SK-N-SH (cell line): Measurements from ENCODE around the gene ABCB9. TPM values are rescaled to one million over a fixed set of nuclear protein-coding genes. Genes with fewer than 3 reads are reported as not detected.

Experiments
- CTCF ChIA-PET: fragments of 300-600, 350-600 bp; formaldehyde crosslinking; extraction: SDS; loops from one replicate; lab custom pipeline; 2021; lab: Yijun Ruan, JAX
- POLR2A ChIA-PET: fragments of 350-600 bp; sonication (Branson Sonifier 250); formaldehyde crosslinking; extraction: SDS; loops from one replicate; lab custom pipeline; 2020; ENCODE audit warnings: antibody characterized with exemption, inconsistent platforms; lab: Yijun Ruan, JAX
- DNase-seq: peaks from one replicate; pipeline ENCODE4 v3.0.0; 2012
- H2AFZ ChIP-seq: fragments of 200-600 bp; sonication (generic); 2 replicates; pipeline ENCODE4 v1.8.1; 2016; ENCODE audit warnings: antibody characterized with exemption, mild to moderate bottlenecking, low read depth
- H3F3A ChIP-seq: fragments of 200-600 bp; sonication (generic); replicated peaks from 2 replicates; pipeline ENCODE3; 2016; ENCODE audit warnings: antibody characterized with exemption, mild to moderate bottlenecking; ENCODE audit not compliant: insufficient read depth
- H3K27ac ChIP-seq, 2 experiments: fragments of 200-500 bp in 1 of 2; fragments of 200-600 bp in 1 of 2; sonication (Bioruptor generic) in 1 of 2; sonication (generic), shearing (Covaris generic) in 1 of 2; 2 replicates each; pipeline versions ENCODE4 v1.5.1 to v1.6.1; 2014 to 2016; ENCODE audit warnings: low read depth in 2 of 2, inconsistent platforms in 1 of 2, low read length in 1 of 2, mild to moderate bottlenecking in 1 of 2, mixed read lengths in 1 of 2
- H3K27me3 ChIP-seq: fragments of 200-600 bp; sonication (generic), shearing (Covaris generic); 2 replicates; pipeline ENCODE4 v1.6.1; 2016; ENCODE audit warnings: mixed run types; ENCODE audit not compliant: insufficient read depth
- H3K36me3 ChIP-seq, 2 experiments: fragments of 200-500 bp in 1 of 2; fragments of 200-600 bp in 1 of 2; sonication (Bioruptor generic) in 1 of 2; sonication (generic) in 1 of 2; replicated peaks in 1 of 2; 2 replicates each; pipeline versions ENCODE3 to v1.5.1; 2014 to 2016; ENCODE audit warnings: low read length in 1 of 2, mild to moderate bottlenecking in 1 of 2; ENCODE audit not compliant: insufficient read depth in 2 of 2, control insufficient read depth in 1 of 2
- H3K4me1 ChIP-seq, 2 experiments: fragments of 200-500 bp in 1 of 2; fragments of 200-600 bp in 1 of 2; sonication (Bioruptor generic) in 1 of 2; sonication (generic), shearing (Covaris generic) in 1 of 2; 2 replicates each; pipeline versions ENCODE4 v1.5.1 to v1.6.1; 2014 to 2016; ENCODE audit warnings: low read depth in 1 of 2, low read length in 1 of 2, mixed run types in 1 of 2; ENCODE audit not compliant: insufficient read depth in 2 of 2, control insufficient read depth in 1 of 2
- H3K4me2 ChIP-seq: fragments of 200-600 bp; sonication (generic), shearing (Covaris generic); 2 replicates; pipeline ENCODE4 v1.6.1; 2017; ENCODE audit warnings: mixed run types
- H3K4me3 ChIP-seq, 2 experiments: fragments of 200-500 bp in 1 of 2; fragments of 200-600 bp in 1 of 2; sonication (Bioruptor generic) in 1 of 2; sonication (generic), shearing (Covaris generic) in 1 of 2; 2 replicates each; pipeline versions ENCODE4 v1.5.1 to v1.8.1; 2014 to 2016; ENCODE audit warnings: low read depth in 2 of 2, inconsistent platforms in 1 of 2, low read length in 1 of 2, mild to moderate bottlenecking in 1 of 2, mixed read lengths in 1 of 2, moderate library complexity in 1 of 2
- H3K79me2 ChIP-seq: fragments of 200-600 bp; sonication (generic); 2 replicates; pipeline ENCODE4 v1.8.1; 2017; ENCODE audit warnings: mild to moderate bottlenecking; ENCODE audit not compliant: insufficient read depth
- H3K9ac ChIP-seq: fragments of 200-600 bp; sonication (generic); 2 replicates; pipeline ENCODE4 v1.6.1; 2017; ENCODE audit warnings: mixed run types
- H3K9me2 ChIP-seq: fragments of 200-600 bp; sonication (generic); 2 replicates; pipeline ENCODE4 v1.6.1; 2017; ENCODE audit warnings: mixed run types
- H3K9me3 ChIP-seq: fragments of 200-600 bp; sonication (generic); 2 replicates; pipeline ENCODE4 v1.6.1; 2017; ENCODE audit warnings: mixed run types, mild to moderate bottlenecking, moderate library complexity
- H4K20me1 ChIP-seq: fragments of 200-600 bp; sonication (generic); 2 replicates; pipeline ENCODE4 v1.6.1; 2017; ENCODE audit warnings: mild to moderate bottlenecking, mixed run types; ENCODE audit not compliant: insufficient read depth
- CHD2 ChIP-seq: fragments of 150-350 bp; IDR thresholded peaks from 2 replicates; pipeline ENCODE4 v1.6.1; 2018; ENCODE audit warnings: low read length; ENCODE audit not compliant: partially characterized antibody
- ELF1 ChIP-seq: IDR thresholded peaks from 2 replicates; pipeline ENCODE4 v1.4.0; 2012
- FOXJ3 ChIP-seq: sonication (generic); formaldehyde crosslinking; IDR thresholded peaks from 2 replicates; pipeline ENCODE4 v1.5.1; 2020; ENCODE audit warnings: mild to moderate bottlenecking, missing genetic modification reagents
- FOXM1 ChIP-seq: IDR thresholded peaks from 2 replicates; pipeline ENCODE4 v1.4.0; 2012; ENCODE audit warnings: low read depth, mild to moderate bottlenecking
- GABPA ChIP-seq: IDR thresholded peaks from 2 replicates; pipeline ENCODE4 v1.4.0; 2012; ENCODE audit warnings: low read depth, mild to moderate bottlenecking
- MEF2A ChIP-seq: IDR thresholded peaks from 2 replicates; pipeline ENCODE4 v1.4.0; 2012; ENCODE audit warnings: low read depth, borderline replicate concordance
- POLR2AphosphoS5 ChIP-seq: IDR thresholded peaks from 2 replicates; pipeline ENCODE4 v1.6.1; 2012; ENCODE audit warnings: low read depth, low read length
- SIN3A ChIP-seq: IDR thresholded peaks from 2 replicates; pipeline ENCODE4 v1.6.1; 2012; ENCODE audit warnings: low read depth, mild to moderate bottlenecking, low read length, moderate library complexity, borderline replicate concordance
- SMC3 ChIP-seq: IDR thresholded peaks from 2 replicates; pipeline ENCODE4 v1.6.1; 2012; ENCODE audit warnings: low read depth, low read length, improper control_type of control experiment
- TEAD4 ChIP-seq: IDR thresholded peaks from 2 replicates; pipeline ENCODE4 v1.4.0; 2012; ENCODE audit warnings: mild to moderate bottlenecking, borderline replicate concordance; ENCODE audit not compliant: insufficient read depth
- WGBS: methylation state at CpG from one replicate; pipeline ENCODE4 v1.1.6; 2017; ENCODE audit warnings: low lambda C conversion rate; 5-methylcytosine and 5-hydroxymethylcytosine counted together
- polyA plus RNA-seq, 3 experiments: library from polyadenylated mRNA; depleted of rRNA; stranded (reverse); fragments of >200 nt; gene quantifications; 2 replicates each; pipeline ENCODE4 v1.2.3, GENCODE V29; 2012
- TF ChIP-seq, protein P1 (sequence below): fragments of 150-350 bp; IDR thresholded peaks from 2 replicates; pipeline ENCODE4 v1.6.1; 2017; ENCODE audit warnings: antibody characterized with exemption, low read length, low read depth, borderline replicate concordance
- TF ChIP-seq, protein P2 (sequence below): IDR thresholded peaks from 2 replicates; pipeline ENCODE4 v1.6.1; 2012; ENCODE audit warnings: mild to moderate bottlenecking, low read depth, low read length, moderate library complexity
- TF ChIP-seq, protein P3 (sequence below): IDR thresholded peaks from 2 replicates; pipeline ENCODE4 v1.4.0; 2012; ENCODE audit warnings: low read depth, borderline replicate concordance

ABCB9 gene
- polyA plus RNA-seq, 1 of the 3 experiments (the other 2 are of a cell fraction), result 6.2 TPM

DNA sequence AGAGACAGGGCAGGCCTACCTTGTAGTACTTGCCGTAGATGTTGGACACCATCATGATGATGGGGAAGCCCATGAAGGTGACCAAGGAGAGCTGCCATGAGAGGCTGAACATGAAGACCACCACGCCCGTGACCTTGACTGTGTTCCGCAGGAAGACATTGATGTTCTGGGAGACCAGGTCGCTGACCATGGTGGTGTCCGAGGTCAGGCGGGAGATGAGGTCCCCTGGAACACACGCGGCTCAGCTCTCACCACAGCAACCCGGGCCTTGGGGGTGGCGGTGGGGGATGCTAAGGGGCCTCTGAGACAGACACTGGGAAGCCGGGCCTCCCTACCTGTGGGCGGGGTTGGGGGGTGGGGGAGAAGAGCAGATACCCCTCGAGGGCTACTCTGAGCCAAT, 17.7 kb downstream of the ABCB9 start:
- Histone ChIP-seq H3K27me3 (no peaks in the 10 kb centered on the region), H3F3A (peaks cover 22% of the 10 kb centered on the region), H3K4me3 (no peak overlapping the region), H3K79me2 (no peaks in the 10 kb centered on the region), H2AFZ (no peak overlapping the region), H3K27ac (no peak overlapping the region), H3K4me1 (peaks cover 0 to 27% of the 10 kb centered on the region in 2 experiments; a peak in 2 of 4 replicates), H3K9me2 (no peaks in the 10 kb centered on the region)
- POLR2A ChIA-PET, result no interaction called here
- WGBS, result 93% methylated on average over 8 of the region's 14 CpGs
- TF ChIP-seq, protein P1, sequence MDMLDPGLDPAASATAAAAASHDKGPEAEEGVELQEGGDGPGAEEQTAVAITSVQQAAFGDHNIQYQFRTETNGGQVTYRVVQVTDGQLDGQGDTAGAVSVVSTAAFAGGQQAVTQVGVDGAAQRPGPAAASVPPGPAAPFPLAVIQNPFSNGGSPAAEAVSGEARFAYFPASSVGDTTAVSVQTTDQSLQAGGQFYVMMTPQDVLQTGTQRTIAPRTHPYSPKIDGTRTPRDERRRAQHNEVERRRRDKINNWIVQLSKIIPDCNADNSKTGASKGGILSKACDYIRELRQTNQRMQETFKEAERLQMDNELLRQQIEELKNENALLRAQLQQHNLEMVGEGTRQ, result no peak
- TF ChIP-seq FOXM1, result no peak
- TF ChIP-seq, protein P2, sequence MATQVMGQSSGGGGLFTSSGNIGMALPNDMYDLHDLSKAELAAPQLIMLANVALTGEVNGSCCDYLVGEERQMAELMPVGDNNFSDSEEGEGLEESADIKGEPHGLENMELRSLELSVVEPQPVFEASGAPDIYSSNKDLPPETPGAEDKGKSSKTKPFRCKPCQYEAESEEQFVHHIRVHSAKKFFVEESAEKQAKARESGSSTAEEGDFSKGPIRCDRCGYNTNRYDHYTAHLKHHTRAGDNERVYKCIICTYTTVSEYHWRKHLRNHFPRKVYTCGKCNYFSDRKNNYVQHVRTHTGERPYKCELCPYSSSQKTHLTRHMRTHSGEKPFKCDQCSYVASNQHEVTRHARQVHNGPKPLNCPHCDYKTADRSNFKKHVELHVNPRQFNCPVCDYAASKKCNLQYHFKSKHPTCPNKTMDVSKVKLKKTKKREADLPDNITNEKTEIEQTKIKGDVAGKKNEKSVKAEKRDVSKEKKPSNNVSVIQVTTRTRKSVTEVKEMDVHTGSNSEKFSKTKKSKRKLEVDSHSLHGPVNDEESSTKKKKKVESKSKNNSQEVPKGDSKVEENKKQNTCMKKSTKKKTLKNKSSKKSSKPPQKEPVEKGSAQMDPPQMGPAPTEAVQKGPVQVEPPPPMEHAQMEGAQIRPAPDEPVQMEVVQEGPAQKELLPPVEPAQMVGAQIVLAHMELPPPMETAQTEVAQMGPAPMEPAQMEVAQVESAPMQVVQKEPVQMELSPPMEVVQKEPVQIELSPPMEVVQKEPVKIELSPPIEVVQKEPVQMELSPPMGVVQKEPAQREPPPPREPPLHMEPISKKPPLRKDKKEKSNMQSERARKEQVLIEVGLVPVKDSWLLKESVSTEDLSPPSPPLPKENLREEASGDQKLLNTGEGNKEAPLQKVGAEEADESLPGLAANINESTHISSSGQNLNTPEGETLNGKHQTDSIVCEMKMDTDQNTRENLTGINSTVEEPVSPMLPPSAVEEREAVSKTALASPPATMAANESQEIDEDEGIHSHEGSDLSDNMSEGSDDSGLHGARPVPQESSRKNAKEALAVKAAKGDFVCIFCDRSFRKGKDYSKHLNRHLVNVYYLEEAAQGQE, result 0 out of 2 replicates have a peak, but pooled peaks have one; percentile 32
- TF ChIP-seq SIN3A, result no peak
- no peak for TF ChIP-seq FOXJ3 (CRISPR knock-in tag)
- TF ChIP-seq, protein P3, sequence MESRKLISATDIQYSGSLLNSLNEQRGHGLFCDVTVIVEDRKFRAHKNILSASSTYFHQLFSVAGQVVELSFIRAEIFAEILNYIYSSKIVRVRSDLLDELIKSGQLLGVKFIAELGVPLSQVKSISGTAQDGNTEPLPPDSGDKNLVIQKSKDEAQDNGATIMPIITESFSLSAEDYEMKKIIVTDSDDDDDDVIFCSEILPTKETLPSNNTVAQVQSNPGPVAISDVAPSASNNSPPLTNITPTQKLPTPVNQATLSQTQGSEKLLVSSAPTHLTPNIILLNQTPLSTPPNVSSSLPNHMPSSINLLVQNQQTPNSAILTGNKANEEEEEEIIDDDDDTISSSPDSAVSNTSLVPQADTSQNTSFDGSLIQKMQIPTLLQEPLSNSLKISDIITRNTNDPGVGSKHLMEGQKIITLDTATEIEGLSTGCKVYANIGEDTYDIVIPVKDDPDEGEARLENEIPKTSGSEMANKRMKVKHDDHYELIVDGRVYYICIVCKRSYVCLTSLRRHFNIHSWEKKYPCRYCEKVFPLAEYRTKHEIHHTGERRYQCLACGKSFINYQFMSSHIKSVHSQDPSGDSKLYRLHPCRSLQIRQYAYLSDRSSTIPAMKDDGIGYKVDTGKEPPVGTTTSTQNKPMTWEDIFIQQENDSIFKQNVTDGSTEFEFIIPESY, result no peak
- TF ChIP-seq TEAD4, result no peak
- no peak for TF ChIP-seq CHD2
- TF ChIP-seq, all 33 proteins: peak for 1
- CTCF ChIA-PET, result interaction anchor here (0.8 to 13.7 kb wide), 6 partner anchors 24 to 312 kb away, joined by 3 to 148 read pairs (median 3); no protein-coding TSS in a partner anchor
- DNase-seq, result no peak
- H3K9ac ChIP-seq, result no peak overlapping the region
- H4K20me1 ChIP-seq, result no peaks in the 10 kb centered on the region
- H3K4me2 ChIP-seq, result no peak overlapping the region
- no peaks in the 10 kb centered on the region for H3K36me3 ChIP-seq
- no peaks in the 10 kb centered on the region for H3K9me3 ChIP-seq

DNA sequence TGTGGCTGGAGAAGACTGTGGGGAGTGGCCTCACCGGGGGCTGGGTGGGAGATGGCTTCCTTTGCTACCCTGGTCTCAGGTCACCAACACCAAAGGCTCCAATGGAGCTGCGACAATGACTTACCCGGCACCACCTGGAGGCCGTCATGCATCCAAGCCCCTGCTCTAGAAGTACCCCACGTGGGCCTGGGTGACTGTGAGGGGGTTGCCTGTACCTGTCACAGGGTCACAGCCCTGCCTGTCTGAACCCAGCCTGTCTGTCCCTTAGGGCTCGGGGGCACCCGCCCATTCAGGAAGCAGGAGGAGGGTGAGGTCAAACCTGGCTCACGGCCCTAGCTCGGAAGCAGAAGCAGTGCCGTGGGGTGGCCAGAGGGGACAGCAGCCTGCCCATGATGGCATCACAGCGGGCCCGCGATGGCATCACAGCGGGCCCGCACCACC, 18.9 kb downstream of the ABCB9 start:
- Histone ChIP-seq H3K4me1 (peaks cover 0 to 37% of the 10 kb centered on the region in 2 experiments; a peak in 2 of 4 replicates), H4K20me1 (no peaks in the 10 kb centered on the region), H3K9me2 (no peaks in the 10 kb centered on the region), H3K4me2 (no peak overlapping the region), H3K79me2 (no peaks in the 10 kb centered on the region), H3K4me3 (no peak overlapping the region), H3K27me3 (no peaks in the 10 kb centered on the region), H3K27ac (peak overlapping the region in 1 of 2 experiments; percentile 89; a peak in 2 of 4 replicates), H3K36me3 (no peaks in the 10 kb centered on the region), H3K9ac (no peak overlapping the region), H3K9me3 (no peaks in the 10 kb centered on the region), H2AFZ (no peak overlapping the region; the same call in 1 of the 2 replicates), H3F3A (peaks cover 22% of the 10 kb centered on the region)
- ChIA-PET CTCF (interaction anchor here (0.6 to 13.7 kb wide), 5 partner anchors 80 to 311 kb away, joined by 3 to 148 read pairs (median 3); no protein-coding TSS in a partner anchor), POLR2A (interaction anchor here (0.6 kb wide), 1 partner anchor 15 kb away, joined by 3 read pairs; no protein-coding TSS in a partner anchor)
- 91% methylated on average over 8 of the region's 15 CpGs for WGBS
- DNase-seq, result no peak
- TF ChIP-seq ELF1, result no peak
- no peak for TF ChIP-seq POLR2AphosphoS5
- TF ChIP-seq GABPA, result no peak
- TF ChIP-seq, protein P3, result no peak
- no peak for TF ChIP-seq MEF2A
- no peak for TF ChIP-seq SMC3
